ENCODE results near the gene COL4A2.

DNA sequence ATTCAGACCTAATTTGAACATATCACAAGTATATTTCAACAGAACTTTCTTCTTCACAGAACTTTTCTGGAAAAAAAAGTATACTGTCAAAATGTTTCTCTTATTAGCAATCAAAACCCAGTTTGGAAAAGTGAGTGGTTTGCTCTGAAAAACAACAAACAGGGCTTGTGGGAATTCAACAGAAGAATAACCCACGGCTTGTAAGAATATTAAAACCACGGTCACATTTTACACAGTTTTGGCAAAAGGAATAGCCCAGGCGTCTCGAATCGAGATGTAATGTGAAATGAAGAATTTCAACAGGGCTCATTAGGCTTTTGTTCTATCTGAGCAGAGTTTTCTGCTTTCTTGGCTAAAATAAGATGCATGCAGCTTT is 70.7 kb downstream of the COL4A2 start:
- TF ChIP-seq, protein P1, sequence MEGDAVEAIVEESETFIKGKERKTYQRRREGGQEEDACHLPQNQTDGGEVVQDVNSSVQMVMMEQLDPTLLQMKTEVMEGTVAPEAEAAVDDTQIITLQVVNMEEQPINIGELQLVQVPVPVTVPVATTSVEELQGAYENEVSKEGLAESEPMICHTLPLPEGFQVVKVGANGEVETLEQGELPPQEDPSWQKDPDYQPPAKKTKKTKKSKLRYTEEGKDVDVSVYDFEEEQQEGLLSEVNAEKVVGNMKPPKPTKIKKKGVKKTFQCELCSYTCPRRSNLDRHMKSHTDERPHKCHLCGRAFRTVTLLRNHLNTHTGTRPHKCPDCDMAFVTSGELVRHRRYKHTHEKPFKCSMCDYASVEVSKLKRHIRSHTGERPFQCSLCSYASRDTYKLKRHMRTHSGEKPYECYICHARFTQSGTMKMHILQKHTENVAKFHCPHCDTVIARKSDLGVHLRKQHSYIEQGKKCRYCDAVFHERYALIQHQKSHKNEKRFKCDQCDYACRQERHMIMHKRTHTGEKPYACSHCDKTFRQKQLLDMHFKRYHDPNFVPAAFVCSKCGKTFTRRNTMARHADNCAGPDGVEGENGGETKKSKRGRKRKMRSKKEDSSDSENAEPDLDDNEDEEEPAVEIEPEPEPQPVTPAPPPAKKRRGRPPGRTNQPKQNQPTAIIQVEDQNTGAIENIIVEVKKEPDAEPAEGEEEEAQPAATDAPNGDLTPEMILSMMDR (IDR thresholded peaks at IDR 0.05), result no peak
- TF ChIP-seq POLR2A (IDR thresholded peaks at IDR 0.05), result no peak

Data from right lobe of liver (tissue), 4 donors.